ENCODE results near the gene SMNDC1.

Gene SMNDC1

GRCh38 chr10:110286841-110287240, 17.9 kb downstream of the SMNDC1 start:
- in situ Hi-C loops (cut with MboI; ENCODE audit: low sequenced_read_pairs), result no loop called here

GRCh38 chr10:110285501-110285900, 19.2 kb downstream of the SMNDC1 start:
- in situ Hi-C loops (cut with MboI; ENCODE audit: low sequenced_read_pairs), result no loop called here

- in situ Hi-C loops (cut with MboI; ENCODE audit: low sequenced_read_pairs), result no loop called here
These were observed 20.5 kb downstream of the SMNDC1 start for GRCh38 chr10:110284262-110284661.

GRCh38 chr10:110279407-110279986, 25.2 kb downstream of the SMNDC1 start:
- in situ Hi-C loops (cut with MboI; ENCODE audit: low sequenced_read_pairs), result no loop called here

- in situ Hi-C loops (cut with MboI; ENCODE audit: low sequenced_read_pairs), result no loop called here
These were observed 25.9 kb downstream of the SMNDC1 start for GRCh38 chr10:110278562-110279406.

GRCh38 chr10:110277591-110277990, 27.1 kb downstream of the SMNDC1 start:
- in situ Hi-C loops (cut with MboI; ENCODE audit: low sequenced_read_pairs), result no loop called here

GRCh38 chr10:110276603-110277002, 28.1 kb downstream of the SMNDC1 start:
- in situ Hi-C loops (cut with MboI; ENCODE audit: low sequenced_read_pairs), result no loop called here

GRCh38 chr10:110275128-110275729, 29.5 kb downstream of the SMNDC1 start:
- in situ Hi-C loops (cut with MboI; ENCODE audit: low sequenced_read_pairs), result no loop called here

- in situ Hi-C loops (cut with MboI; ENCODE audit: low sequenced_read_pairs), result loop anchor here (25.0 kb wide), 1 partner anchor 137 kb away; no protein-coding TSS in a partner anchor
These were observed 30.1 kb downstream of the SMNDC1 start for GRCh38 chr10:110274647-110275046.

GRCh38 chr10:110274072-110274627, 30.6 kb downstream of the SMNDC1 start:
- in situ Hi-C loops (cut with MboI; ENCODE audit: low sequenced_read_pairs), result loop anchor here (25.0 kb wide), 1 partner anchor 137 kb away; no protein-coding TSS in a partner anchor

- in situ Hi-C loops (cut with MboI; ENCODE audit: low sequenced_read_pairs), result loop anchor here (25.0 kb wide), 1 partner anchor 136 kb away; no protein-coding TSS in a partner anchor
These were observed 31.2 kb downstream of the SMNDC1 start for GRCh38 chr10:110273474-110273873.

- in situ Hi-C loops (cut with MboI; ENCODE audit: low sequenced_read_pairs), result loop anchor here (25.0 kb wide), 1 partner anchor 136 kb away; no protein-coding TSS in a partner anchor
These were observed 31.7 kb downstream of the SMNDC1 start for GRCh38 chr10:110272995-110273394.

- in situ Hi-C loops (cut with MboI; ENCODE audit: low sequenced_read_pairs), result loop anchor here (25.0 kb wide), 1 partner anchor 132 kb away; no protein-coding TSS in a partner anchor
These were observed 35.1 kb downstream of the SMNDC1 start for GRCh38 chr10:110269374-110270318.

GRCh38 chr10:110268971-110269370, 35.7 kb downstream of the SMNDC1 start:
- in situ Hi-C loops (cut with MboI; ENCODE audit: low sequenced_read_pairs), result loop anchor here (25.0 kb wide), 1 partner anchor 132 kb away; no protein-coding TSS in a partner anchor

- in situ Hi-C loops (cut with MboI; ENCODE audit: low sequenced_read_pairs), result loop anchor here (25.0 kb wide), 1 partner anchor 131 kb away; no protein-coding TSS in a partner anchor
These were observed 36.3 kb downstream of the SMNDC1 start for GRCh38 chr10:110268442-110268841.

- in situ Hi-C loops (cut with MboI; ENCODE audit: low sequenced_read_pairs), result loop anchor here (25.0 kb wide), 1 partner anchor 130 kb away; no protein-coding TSS in a partner anchor
These were observed 37.4 kb downstream of the SMNDC1 start for GRCh38 chr10:110267276-110267675.

- in situ Hi-C loops (cut with MboI; ENCODE audit: low sequenced_read_pairs), result loop anchor here (25.0 kb wide), 1 partner anchor 128 kb away; no protein-coding TSS in a partner anchor
These were observed 39.0 kb downstream of the SMNDC1 start for GRCh38 chr10:110265573-110266193.

- in situ Hi-C loops (cut with MboI; ENCODE audit: low sequenced_read_pairs), result loop anchor here (25.0 kb wide), 1 partner anchor 126 kb away; no protein-coding TSS in a partner anchor
These were observed 41.6 kb downstream of the SMNDC1 start for GRCh38 chr10:110263164-110263563.

Data from hTERT RPE-1 (cell line).